Glomerular visceral epithelial cell (primary cell): ENCODE data around the gene YBX3.
A peak's percentile ranks its signal among the peaks of the same experiment; 100 is the strongest.
"Not testable (repeated sequence)": the region's sequence is repeated elsewhere in the genome, so short reads cannot be mapped to it uniquely, and the experiment has no call there.

Experiments
- DNase-seq: peaks from one replicate; pipeline ENCODE4 v3.0.0-alpha.2; 2016; ENCODE audit errors: extremely low spot score

YBX3 gene

DNA sequence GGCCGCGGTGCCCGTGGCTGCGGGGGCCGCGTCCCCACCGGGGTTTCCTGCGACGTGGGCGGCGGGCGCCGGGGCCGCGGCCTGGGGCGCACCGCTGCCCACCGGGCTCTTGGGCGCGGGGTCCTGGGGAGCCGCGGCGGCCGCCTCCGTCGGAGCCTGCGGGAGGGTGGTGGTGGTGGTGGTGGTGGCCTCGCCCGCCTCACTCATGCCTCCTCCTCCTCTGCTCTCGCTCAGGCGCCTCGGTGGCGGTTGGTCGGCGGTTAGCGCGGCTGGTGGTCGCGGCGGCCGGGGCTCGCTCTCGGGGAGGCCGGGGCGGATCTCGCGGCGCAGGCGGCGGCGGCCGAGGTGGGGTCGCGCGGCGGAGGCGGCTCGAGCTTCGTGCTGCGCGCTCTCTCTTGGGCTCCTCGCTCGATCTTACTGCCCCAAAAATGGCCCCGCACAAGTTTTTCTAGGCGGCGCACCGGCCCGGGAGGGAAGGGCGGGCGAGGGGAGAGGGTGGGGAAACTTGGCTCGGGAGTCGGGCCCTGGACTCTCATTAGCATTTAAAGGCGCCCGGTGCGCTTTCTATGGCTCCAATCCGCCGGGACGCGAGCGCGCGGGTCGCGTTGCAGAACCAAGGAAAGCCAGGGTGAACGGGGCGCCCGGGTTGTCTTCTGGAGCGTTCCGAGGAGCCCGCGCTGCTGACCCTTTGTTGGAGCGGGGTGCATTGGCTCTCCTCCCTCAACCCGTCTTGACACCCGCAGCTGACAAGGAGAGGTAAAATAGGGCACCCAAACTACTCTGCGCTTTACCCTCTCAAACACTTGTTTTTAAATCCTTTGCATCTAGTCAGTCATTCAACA lies at the start of gene YBX3:
Gene YBX3 (minus strand): TSS at position 419 of the 842 bp plus-strand sequence. CDS start 212 bp downstream, at position 207.
- DNase-seq: peak; percentile 81

DNA sequence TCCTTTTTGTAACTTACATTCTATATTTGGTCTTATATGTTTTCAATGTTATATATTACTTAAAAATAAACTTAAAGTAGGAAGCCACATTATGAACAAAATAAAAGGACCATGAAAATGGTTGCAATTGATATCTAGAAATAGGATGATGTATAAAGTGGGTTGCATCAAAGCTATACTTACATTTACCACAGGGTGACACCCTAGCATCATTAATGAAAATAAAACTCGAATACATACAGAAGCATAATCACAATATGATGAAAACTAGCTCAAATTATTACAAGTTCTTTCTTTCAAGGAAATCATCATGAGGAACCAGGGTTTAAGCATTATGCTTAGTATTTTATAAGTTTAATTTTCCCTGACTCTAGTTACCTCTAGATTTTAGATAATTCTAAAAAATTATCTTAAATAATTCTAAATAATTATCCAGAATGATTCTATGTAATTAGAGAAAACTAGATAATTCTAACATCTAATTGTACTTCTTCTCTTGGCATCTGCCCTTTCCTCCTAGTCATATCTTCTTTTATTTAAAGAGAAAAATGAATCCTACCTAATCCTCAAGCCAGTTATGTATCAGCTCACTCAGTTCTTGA lies 48.1 kb upstream of the YBX3 start:
- DNase-seq: peak; percentile 25

DNA sequence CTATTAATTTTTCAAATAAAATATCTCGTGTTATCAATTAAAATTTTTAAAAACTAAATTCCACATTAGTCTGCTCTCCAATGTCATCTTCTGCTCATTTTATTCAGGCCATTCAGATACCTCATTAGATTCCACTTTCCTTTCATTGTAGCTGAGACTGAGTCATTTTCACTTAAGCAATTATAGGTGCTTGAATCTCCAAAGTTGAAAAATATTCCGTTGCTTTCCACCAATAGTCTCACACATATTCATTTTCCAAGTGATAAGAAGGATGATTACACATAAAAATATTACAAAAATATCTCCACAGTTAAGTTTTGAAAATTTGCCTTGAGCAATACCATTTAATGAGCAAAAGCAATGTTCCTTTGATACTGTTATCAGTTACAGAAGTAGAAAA lies 36.5 kb upstream of the YBX3 start:
- no peak for DNase-seq

DNA sequence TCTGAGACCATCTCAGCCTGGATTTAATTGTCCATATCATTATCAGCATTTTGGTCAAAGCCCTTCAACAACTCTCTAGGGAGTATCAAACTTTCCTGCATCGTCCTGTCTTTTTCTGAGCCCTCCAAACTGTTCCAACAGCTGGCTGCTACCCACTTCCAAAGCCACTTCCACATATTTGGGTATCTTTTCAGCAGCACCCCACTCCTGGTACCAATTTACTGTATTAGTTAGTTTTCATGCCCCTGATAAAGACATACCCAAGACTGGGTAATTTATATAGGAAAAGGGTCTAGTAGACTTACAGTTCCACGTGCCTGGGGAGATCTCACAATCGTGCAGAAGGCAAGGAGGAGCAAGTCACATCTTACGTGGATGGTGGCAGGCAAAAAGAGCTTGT lies 33.1 kb upstream of the YBX3 start:
- DNase-seq: no peak

DNA sequence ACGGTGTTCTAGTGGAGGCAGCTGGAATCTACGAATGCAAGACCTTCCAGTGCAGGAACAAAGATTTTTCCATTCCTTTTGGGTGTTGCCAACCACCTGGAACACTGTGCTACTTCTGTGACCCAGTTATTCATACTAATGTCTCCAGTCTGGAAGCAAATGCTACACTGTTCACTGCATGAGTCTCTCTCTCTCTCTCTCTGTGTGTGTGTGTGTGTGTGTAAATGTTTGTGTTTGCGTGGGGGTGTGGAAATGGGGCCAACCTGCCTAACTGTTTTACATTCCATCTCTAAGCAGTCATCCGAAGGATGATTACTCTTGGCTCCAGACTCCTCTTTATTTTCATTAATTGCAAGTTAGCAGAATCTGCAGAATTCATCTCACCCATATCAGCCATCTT lies 29.9 kb upstream of the YBX3 start:
- no peak for DNase-seq

DNA sequence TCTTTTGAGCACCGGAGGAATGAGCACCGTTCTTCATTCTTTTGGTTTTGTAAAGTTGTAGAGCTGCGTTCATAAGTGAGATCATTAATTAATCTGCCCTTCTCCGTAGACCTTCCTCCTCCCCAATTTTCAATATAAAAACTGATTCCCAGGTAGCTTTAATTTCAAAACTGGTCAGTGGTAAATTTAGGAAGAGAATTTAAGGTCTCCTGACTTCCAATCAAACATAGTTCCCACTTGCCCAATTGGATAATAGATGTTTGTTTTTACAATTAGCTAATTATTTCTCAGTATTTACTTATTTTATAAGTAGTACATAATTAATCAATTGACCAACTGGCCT lies 27.2 kb upstream of the YBX3 start:
- no peak for DNase-seq

DNA sequence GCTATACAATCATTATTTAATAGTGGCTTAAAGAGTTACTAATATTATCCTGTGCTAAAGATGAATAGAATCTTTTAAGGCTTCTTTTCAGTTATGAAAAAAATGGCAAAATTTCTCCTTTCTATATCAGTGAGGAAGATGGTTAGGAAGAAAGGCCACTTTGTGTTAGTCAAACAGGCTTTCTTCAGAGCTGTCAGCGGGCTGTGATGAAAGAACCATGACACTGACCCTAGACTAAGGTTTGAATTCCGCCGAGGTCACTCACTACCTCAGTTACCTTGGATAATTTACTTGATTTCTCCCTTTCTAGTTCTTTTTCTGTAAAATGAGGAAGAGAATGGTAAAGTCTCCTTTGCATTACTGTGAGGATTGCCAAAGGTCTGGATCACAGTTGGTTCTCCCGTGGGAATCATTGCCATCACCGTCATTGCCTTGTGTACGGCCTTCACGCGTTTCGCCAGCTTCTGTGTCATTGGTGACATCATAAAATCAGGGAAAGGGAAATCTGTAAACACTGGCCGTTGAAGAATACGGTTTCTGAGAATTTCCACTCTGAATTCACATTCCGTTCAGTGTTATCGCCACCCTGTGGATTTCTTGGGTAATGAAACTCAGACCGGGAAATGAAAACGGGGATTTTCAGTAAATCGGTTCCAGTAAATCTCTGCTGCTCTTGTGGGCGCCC lies 26.7 kb upstream of the YBX3 start:
- peak; percentile 87 for DNase-seq

DNA sequence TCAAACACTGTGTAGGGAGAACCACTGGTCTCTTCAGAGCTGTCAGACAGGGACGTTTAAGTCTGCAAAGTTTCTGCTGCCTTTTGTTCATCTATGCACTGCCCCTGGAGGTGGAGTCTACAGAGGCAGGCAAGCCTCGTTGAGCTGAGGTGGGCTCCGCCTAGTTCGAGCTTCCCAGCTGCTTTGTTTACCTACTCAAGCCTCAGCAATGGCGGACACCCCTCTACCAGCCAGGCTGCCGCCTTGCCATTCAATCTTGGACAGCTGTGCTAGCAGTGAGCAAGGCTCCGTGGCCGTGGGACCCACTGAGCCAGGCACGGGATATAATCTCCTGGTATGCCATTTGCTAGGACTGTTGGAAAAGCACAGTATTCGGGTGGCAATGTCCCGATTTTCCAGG lies 24.6 kb upstream of the YBX3 start:
- no peak for DNase-seq

DNA sequence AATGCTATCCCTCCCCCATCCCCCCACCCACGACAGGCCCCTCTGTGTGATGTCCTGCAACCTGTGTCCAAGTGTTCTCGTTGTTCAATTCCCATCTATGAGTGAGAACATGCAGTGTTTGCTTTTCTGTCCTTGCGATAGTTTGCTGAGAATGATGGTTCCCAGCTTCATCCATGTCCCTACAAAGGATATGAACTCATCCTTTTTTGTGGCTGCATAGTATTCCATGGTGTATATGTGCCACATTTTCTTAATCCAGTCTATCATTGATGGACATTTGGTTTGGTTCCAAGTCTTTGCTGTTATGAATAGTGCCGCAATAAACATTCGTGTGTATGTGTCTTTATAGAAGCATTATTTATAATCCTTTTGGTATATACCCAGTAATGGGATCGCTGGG lies 20.3 kb upstream of the YBX3 start:
- not testable (repeated sequence) for DNase-seq

DNA sequence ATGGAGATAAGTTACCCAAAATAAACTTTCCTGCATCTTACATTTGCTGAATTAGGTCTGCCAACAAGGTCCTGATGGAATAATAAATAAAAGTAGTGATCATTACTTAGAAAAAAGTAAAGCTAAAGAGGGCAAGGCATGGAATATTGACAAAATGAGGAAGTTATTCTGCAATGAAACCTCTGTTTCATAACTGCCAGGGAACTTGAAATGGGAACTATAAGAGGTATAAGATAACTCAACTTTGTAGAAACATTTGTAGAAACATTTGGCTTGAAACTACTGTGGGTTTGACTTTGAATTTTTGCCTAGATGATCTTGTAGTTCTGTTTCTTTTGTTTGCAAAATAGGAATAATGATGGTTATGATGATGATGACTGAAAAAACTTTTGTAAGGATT lies 18.7 kb upstream of the YBX3 start:
- no peak for DNase-seq

DNA sequence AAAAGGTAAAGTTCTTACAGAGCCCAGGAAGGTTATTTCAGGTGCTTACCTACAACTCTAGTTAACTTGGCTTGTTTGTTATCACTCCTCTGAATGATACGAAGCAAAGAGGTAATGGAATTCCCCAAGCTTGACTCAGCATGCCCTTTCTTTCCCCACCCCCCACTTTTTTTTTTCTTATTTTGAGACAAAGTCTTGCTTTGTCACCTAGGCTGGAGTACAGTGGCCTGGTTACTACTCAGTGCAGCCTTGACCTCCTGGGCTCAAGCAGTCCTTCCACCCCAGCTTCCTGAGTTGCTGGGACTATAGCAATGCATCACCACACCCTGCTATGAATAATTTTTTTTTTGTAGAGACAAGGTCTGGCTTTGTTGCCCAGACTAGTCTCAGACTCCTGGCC lies 17.1 kb upstream of the YBX3 start:
- no peak for DNase-seq

DNA sequence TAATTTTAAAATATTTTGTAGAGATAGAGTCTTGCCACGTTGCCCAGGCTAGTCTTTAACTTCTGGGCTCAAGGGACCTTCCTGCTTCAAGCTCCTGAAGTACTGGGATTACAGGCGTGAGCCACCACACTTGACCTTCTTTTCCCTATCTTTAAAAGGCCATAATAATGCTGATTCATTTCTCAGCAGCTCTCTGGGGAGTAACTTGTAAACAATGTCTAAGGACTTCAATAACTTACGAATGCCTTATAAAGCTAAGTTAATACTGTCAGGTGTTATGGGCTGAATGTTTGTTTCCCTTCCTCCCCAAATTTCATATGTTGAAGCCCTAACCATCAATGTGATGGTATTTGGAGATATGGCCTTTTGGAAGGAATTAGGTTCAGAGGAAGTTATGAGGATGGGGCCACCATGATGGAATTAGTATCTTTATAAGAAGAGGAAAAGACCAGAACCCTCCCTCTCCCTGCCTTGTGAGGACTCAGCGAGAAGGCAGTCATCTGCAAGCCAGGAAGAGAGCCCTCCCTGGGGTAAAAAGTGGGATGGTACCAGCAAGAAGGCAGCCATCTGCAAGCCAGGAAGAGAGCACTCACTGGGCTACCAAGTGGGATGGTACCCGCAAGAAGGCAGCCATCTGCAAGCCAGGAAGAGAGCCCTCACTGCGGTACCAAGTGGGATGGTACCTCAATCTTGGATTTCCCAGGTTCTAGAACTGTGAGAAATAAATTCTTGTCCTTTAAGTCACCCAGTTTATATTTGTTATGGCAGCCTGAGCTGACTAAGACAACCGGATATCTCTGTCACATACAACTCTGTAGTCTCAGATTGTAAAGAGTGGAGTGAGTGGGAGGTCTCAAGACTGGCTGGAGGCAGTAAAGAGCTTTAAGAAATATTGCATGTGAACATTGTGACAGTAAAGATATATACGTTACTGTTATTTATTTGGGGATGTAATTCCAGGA lies 16.3 kb upstream of the YBX3 start:
- no peak for DNase-seq

DNA sequence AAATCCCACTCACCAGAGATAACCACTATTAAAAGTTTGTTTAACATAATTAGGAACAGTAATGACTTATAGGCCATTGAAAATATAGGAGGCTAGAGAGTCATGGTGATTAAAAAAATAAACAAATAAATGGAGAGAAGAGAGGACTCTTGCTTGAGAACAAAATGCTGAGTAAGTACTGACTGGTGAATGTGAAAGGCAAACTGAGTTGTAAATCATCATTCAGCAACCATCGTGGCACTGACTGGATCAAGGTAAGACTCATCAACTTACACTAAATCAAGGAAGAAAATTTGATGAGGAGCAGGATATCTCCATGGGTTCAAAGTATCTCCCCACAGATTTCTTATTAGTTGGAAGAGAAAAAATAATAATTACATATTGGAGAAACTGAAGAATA lies 14.1 kb upstream of the YBX3 start:
- no peak for DNase-seq

DNA sequence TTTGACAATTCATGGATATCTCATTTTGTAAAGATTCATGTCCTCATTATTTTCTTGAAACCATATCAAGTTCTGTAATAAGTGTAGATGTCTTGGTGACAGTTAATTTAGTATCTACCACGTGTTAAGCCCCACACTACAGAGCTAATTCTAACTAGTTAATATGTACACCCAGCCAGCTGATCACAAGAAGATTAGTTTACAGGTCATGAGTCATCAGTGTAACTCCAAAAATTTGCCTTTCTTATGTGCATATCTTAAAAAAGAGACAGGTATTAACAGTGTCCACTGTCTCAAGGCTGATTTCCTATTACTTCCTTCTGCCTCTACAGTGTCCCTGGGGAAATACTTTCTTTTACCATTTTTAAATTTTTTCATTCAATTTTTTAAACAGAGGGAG lies 13.3 kb upstream of the YBX3 start:
- no peak for DNase-seq

DNA sequence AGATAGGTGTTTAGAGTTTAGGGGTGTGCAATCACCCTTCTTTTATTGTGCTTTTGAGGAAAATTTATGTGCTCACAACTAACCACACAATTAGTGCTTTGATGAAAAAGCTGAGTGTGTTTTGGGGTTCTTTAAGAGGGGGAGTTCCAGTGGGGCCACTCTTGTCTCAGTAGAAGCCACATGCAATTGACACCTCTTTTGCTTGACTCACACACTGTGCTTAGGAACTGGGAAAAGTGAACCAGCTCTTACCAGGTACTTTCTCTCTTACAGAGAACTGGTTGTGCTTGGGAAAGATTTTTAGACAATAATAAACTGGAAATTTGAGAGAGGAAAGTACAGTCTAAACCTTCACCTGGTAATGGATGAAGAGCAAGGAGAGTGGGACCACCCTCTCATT lies 12.3 kb upstream of the YBX3 start:
- no peak for DNase-seq

DNA sequence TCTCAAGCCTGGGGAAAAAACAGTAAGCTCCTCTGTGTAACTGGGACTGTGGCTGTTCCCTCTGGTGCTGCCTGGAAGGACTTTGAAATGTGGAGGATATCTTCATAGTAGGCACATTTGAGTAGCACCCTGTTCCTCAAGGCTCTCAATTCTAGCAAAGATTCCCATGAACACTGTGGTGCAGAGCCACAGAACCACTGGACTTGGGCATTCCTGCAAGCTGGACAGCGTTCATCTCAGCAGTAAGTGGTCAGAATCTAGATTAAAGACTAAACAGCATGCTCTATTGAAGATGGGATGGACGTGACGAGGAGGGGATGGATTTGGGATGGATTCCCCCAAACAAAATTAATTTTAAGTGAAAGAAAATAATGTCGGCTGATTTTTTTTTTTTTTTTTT lies 9.4 kb upstream of the YBX3 start:
- no peak for DNase-seq

DNA sequence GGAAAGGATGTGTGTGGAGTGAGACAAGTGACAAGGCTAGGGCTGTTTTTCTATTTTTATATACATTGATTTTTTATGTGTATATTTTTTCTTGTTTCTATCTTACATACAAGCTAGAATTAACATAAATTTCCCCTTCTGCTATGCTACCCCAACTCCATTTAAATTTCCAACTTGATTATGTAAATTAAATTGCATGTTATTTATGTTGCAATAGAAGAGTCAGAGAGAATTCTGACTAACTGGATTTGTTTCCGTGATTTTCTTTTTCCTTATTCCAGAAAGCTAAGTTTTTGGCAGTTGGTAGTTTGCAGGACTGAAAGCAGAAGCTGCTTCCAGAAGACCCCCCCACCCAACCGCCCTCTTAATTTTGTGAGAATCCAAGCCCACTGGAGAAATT lies 8.9 kb upstream of the YBX3 start:
- DNase-seq: no peak

DNA sequence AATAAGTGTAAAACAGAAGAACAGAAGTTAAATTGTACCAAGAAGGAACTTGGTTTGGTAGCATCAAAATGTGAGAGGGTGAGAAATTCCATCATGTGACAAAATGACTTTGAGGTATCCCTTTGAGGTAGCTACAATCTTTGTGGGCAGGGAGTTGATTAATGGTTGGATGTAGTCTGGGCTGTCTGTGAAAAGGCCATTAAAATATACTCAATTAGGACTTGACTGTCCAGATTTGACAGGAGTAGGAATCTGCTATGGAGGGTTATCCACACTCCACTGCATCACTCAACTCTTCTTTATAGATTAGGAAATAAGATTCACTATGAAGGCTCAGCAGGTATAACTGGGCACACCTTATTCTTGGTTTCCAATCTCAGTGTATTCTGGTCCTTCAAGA lies 7.4 kb upstream of the YBX3 start:
- DNase-seq: no peak

DNA sequence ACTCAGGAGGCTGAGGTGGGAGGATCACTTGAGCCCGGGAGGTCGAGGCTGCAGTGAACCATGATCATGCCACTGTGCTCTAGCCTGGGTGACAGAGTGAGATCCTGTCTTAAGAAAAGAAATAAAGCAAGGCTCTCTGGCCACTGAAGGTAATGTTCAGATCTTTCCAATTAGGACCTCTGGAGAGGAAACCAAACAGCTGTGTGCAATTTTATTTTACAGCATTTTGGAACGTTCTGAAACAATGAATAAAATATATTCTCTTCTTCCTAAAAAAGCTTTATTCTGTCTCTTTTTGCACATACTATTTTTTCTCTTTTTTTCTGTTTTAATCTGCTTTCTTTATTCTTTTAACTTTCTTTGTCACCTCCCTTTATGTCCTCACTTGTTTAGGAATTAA lies 5.0 kb upstream of the YBX3 start:
- no peak for DNase-seq

DNA sequence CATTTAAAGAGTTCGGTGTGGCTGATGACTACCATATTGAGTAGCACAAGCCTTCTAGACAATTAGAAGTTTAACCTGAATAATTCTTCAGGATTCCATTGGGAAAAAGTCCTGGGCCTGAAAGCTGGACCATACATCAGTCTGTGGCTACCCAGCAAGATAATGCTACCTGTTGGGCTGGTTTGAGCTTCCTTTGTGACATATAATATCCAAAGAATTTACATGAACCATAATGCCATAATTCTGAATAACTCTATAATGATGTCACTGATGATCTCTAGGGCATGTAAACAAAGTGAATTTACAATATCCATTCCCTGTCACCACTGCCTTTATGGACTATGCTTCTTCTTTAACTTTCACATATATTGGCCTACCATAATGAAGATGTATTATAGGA lies 3.8 kb upstream of the YBX3 start:
- DNase-seq: no peak

DNA sequence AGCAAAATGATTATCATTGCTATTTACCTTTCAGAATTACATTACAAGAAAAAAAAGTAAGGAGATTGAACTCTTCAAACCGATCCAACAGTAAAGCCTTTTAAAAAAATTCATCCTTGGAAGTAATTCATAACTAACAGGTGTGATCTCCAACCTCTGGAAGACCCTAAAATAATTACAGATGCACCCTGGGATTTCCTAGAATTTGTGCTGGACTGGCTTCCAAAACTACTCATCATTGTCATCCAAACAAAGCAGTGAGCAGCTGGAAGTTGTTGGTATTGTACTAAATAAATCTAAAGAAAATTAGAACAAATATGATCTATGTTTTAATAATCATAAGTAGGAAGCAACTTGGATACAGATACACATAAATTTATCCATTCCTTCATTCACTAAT lies 1.9 kb upstream of the YBX3 start:
- DNase-seq: no peak

DNA sequence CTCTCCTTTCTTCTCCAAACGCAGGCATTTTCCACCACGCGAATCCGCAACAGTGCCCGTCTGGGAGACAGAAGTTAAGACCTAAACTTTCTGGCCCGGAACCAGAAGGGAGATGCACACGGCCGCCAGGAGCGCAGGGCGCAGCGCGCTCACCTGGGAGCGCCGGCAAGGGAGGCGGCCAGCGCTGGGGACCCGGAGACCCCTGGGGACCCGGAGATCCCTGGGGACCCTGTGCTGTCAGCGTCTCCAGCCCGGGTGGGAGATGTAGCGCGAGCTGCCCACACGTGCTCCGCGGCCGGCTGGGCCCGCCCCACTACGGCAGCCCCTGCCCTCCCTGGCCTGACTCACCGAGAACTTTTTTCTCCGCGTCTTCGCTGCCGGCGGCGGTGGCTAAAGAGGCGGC lies 620 bp downstream of the YBX3 start:
- peak; percentile 49 for DNase-seq
